GM23338 (cell line): ENCODE measurements around the gene ZNF311. TPM values are rescaled to one million over a fixed set of nuclear protein-coding genes. Genes with fewer than 3 reads are reported as not detected.

Source experiments
- ATAC-seq: fragments of 200-7000 bp; cut with Tn5 transposase; 3 replicates; pipeline ENCODE4 v1.9.1; 2020
- DNase-seq: peaks from one replicate; pipeline ENCODE4 v3.0.0-alpha.2; 2015; ENCODE audit warnings: low spot score
- H2AFZ ChIP-seq: fragments of 200-600 bp; sonication (generic); 2 replicates; pipeline ENCODE4 v1.8.0; 2016; ENCODE audit warnings: antibody characterized with exemption, mild to moderate bottlenecking, moderate library complexity
- H3F3A ChIP-seq: fragments of 200-600 bp; sonication (generic); replicated peaks from 2 replicates; pipeline ENCODE4 v1.8.0; 2017; ENCODE audit warnings: antibody characterized with exemption, mixed run types, low read depth
- H3K27ac ChIP-seq: fragments of 200-600 bp; sonication (generic); 2 replicates; pipeline ENCODE4 v1.6.1; 2016; ENCODE audit warnings: low read depth
- H3K27me3 ChIP-seq: fragments of 200-600 bp; sonication (generic); 2 replicates; pipeline ENCODE4 v1.8.0; 2016; ENCODE audit warnings: mild to moderate bottlenecking, mixed run types, moderate library complexity; ENCODE audit not compliant: insufficient read depth
- H3K36me3 ChIP-seq: fragments of 200-600 bp; sonication (generic); 2 replicates; pipeline ENCODE4 v1.8.0; 2016; ENCODE audit warnings: mild to moderate bottlenecking; ENCODE audit not compliant: insufficient read depth
- H3K4me1 ChIP-seq: fragments of 200-600 bp; sonication (generic); 2 replicates; pipeline ENCODE4 v1.8.0; 2016; ENCODE audit warnings: mild to moderate bottlenecking, moderate library complexity; ENCODE audit not compliant: insufficient read depth
- H3K4me2 ChIP-seq: fragments of 200-600 bp; sonication (generic); 2 replicates; pipeline ENCODE4 v1.7.1; 2017; ENCODE audit warnings: mixed run types
- H3K4me3 ChIP-seq: fragments of 200-600 bp; sonication (generic); 2 replicates; pipeline ENCODE4 v1.6.1; 2016; ENCODE audit warnings: mixed run types
- H3K79me2 ChIP-seq: fragments of 200-600 bp; sonication (generic); replicated peaks from 2 replicates; pipeline ENCODE4 v1.8.0; 2017; ENCODE audit warnings: mild to moderate bottlenecking; ENCODE audit not compliant: insufficient read depth
- H3K9me2 ChIP-seq: fragments of 200-600 bp; sonication (generic); 2 replicates; pipeline ENCODE4 v1.8.0; 2017; ENCODE audit not compliant: insufficient read depth
- H4K20me1 ChIP-seq: fragments of 200-600 bp; sonication (generic); replicated peaks from 2 replicates; pipeline ENCODE4 v1.8.0; 2017; ENCODE audit warnings: mild to moderate bottlenecking; ENCODE audit not compliant: insufficient read depth
- H3K27ac Mint-ChIP-seq: 2 replicates; pipeline ENCODE4 v1.8.0; 2020; ENCODE audit warnings: inconsistent platforms, mild to moderate bottlenecking, moderate library complexity, mixed read lengths
- H3K27me3 Mint-ChIP-seq: 3 replicates; pipeline ENCODE4 v1.8.0; 2022; ENCODE audit warnings: low read depth, mild to moderate bottlenecking, moderate library complexity, mixed read lengths, inconsistent platforms; ENCODE audit not compliant: insufficient read depth, poor library complexity
- H3K36me3 Mint-ChIP-seq: 3 replicates; pipeline ENCODE4 v1.8.0; 2021; ENCODE audit warnings: low read depth, mild to moderate bottlenecking, inconsistent platforms, moderate library complexity, mixed read lengths
- H3K4me1 Mint-ChIP-seq: 3 replicates; pipeline ENCODE4 v1.8.0; 2020; ENCODE audit warnings: mild to moderate bottlenecking, inconsistent platforms, mixed read lengths
- H3K4me3 Mint-ChIP-seq: 3 replicates; pipeline ENCODE4 v1.8.0; 2021; ENCODE audit warnings: moderate library complexity, mild to moderate bottlenecking, inconsistent platforms, mixed read lengths
- H3K9me3 Mint-ChIP-seq: 3 replicates; pipeline ENCODE4 v1.8.0; 2020; ENCODE audit warnings: moderate library complexity, mild to moderate bottlenecking, inconsistent platforms, mixed read lengths
- CREB1 ChIP-seq: fragments of 250-450 bp; sonication (Bioruptor Pico); IDR thresholded peaks from 2 replicates; pipeline ENCODE4 v1.5.0; 2020; ENCODE audit warnings: low read depth, mild to moderate bottlenecking, moderate library complexity
- EZH2 ChIP-seq: fragments of 200-600 bp; sonication (generic); IDR thresholded peaks from one replicate; pipeline ENCODE4 v1.8.0; 2017; ENCODE audit warnings: antibody characterized with exemption, mild to moderate bottlenecking, low read depth; ENCODE audit not compliant: unreplicated experiment
- EZH2phosphoT487 ChIP-seq: fragments of 200-600 bp; sonication (generic); IDR thresholded peaks from one replicate; pipeline ENCODE4 v1.8.1; 2018; ENCODE audit warnings: antibody characterized with exemption; ENCODE audit not compliant: unreplicated experiment
- POLR2AphosphoS5 ChIP-seq: IDR thresholded peaks from 2 replicates; pipeline ENCODE4 v1.6.1; 2016; ENCODE audit warnings: antibody characterized with exemption, low read depth
- ZNF114 ChIP-seq: fragments of 250-450 bp; sonication (Bioruptor Pico); IDR thresholded peaks from 2 replicates; pipeline ENCODE4 v1.5.0; 2020; ENCODE audit warnings: mild to moderate bottlenecking, moderate library complexity
- ZNF331 ChIP-seq: fragments of 250-450 bp; sonication (Bioruptor Pico); IDR thresholded peaks from 2 replicates; pipeline ENCODE4 v1.5.0; 2020; ENCODE audit warnings: low read depth, mild to moderate bottlenecking, moderate library complexity
- long read RNA-seq: library from polyadenylated mRNA; unstranded; transcript quantifications from one replicate; pipeline ENCODE4 v2.0.0, GENCODE V29; 2020; ENCODE audit not compliant: unreplicated experiment
- polyA plus RNA-seq: library from polyadenylated mRNA; unstranded; fragments of >200 nt; fragmentation: Nextera tagmentation; extraction: Ambion mirVana; gene quantifications from 2 replicates; pipeline ENCODE4 v1.2.1, GENCODE V29; 2016
- total RNA-seq: library from RNA; depleted of rRNA; stranded (reverse); fragments of >200 nt; shearing (Covaris generic); gene quantifications from 2 replicates; pipeline ENCODE4 v1.2.3, GENCODE V29; 2014; rRNA removed
- TF ChIP-seq, protein P1 (sequence below): IDR thresholded peaks from one replicate; pipeline ENCODE4 v1.6.1; 2018; ENCODE audit warnings: antibody characterized with exemption; ENCODE audit not compliant: unreplicated experiment
- TF ChIP-seq, protein P2 (sequence below): fragments of 250-450 bp; sonication (Bioruptor Pico); IDR thresholded peaks from 2 replicates; pipeline ENCODE4 v1.5.0; 2020; ENCODE audit warnings: mild to moderate bottlenecking, moderate library complexity
- TF ChIP-seq, protein P3 (sequence below), 2 experiments: fragments of 200-600 bp in 1 of 2; sonication (generic) in 1 of 2; conservative IDR thresholded peaks; 2 replicates each; pipeline versions ENCODE4 v1.5.1 to v1.6.1; 2016 to 2017; ENCODE audit warnings: antibody characterized with exemption in 2 of 2, low read depth in 2 of 2, mild to moderate bottlenecking in 2 of 2, moderate library complexity in 1 of 2
- TF ChIP-seq, protein P4 (sequence below): IDR thresholded peaks from 2 replicates; pipeline ENCODE4 v1.6.1; 2016; ENCODE audit warnings: antibody characterized with exemption

ZNF311 gene
- total RNA-seq, result 1.8 and 2.4 TPM in 2 replicates
- 1.5 TPM in 2 replicates for polyA plus RNA-seq
- long read RNA-seq, partial matches to known transcripts, result 0 of 3 reads
- long read RNA-seq, other reads (novel, unspliced or antisense), result 3 of 3 reads

DNA sequence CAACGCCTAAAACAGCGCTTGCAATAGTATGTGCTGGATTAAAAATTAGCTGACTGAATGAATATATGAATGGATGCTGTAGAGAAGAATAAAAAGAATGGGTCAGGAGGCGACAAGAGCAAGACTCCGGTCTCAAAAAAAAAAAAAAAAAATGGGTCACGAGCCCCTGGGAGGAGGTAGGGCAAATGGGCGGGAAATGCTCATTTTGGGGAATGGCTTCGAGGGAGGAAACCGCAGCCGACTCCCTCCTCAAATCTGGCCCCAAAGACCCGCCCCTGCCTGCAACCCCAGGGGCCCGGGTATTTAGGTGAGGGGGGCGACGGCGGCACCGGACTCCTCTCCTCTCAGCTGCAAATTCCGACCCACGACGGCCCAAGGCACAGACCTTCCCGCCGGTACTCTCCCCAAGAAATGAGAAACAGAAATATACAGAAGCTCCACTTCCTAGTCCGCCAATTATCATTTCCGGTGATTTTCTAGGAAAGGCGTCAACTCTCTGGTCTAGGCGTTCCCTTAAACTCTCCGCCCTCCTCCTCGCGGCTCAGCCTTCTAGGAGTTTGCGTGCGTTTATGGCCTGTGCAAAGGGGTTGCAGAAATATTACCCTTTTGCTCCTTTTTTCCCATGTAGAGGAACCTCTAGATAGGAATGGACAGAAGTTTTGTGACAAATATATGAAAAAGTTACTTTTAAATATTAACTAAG, at the start of gene ZNF311:
TSS of gene ZNF311 (minus strand) at position 133 of the 703 bp plus-strand sequence. CDS start 1,361 bp downstream, outside the sequence.
- no peaks in the 10 kb centered on the region for H3F3A ChIP-seq
- H3K9me3 Mint-ChIP-seq, result no peaks in the 10 kb centered on the region
- H3K79me2 ChIP-seq, result no peaks in the 10 kb centered on the region
- H3K36me3 Mint-ChIP-seq, result no peaks in the 10 kb centered on the region
- no peak within 1 kb of the TSS for H2AFZ ChIP-seq
- no peak within 1 kb of the TSS for H3K27ac ChIP-seq
- H3K27ac Mint-ChIP-seq, result peak within 1 kb of the TSS; percentile 93
- no peaks in the 10 kb centered on the region for H4K20me1 ChIP-seq
- H3K4me2 ChIP-seq, result peak within 1 kb of the TSS; percentile 45
- peaks cover 11% of the 10 kb centered on the region for H3K27me3 Mint-ChIP-seq
- H3K27me3 ChIP-seq, result peaks cover 21% of the 10 kb centered on the region
- DNase-seq (peak; percentile 86), ATAC-seq (peak; percentile 99)
- no peaks in the 10 kb centered on the region for H3K4me1 ChIP-seq
- no peaks in the 10 kb centered on the region for H3K9me2 ChIP-seq
- TF ChIP-seq EZH2phosphoT487 (no peak), POLR2AphosphoS5 (peak; percentile 76), CREB1 (CRISPR knock-in tag) (no peak), EZH2 (no peak), ZNF331 (CRISPR knock-in tag) (no peak), ZNF114 (CRISPR knock-in tag) (no peak)
- TF ChIP-seq, protein P1, sequence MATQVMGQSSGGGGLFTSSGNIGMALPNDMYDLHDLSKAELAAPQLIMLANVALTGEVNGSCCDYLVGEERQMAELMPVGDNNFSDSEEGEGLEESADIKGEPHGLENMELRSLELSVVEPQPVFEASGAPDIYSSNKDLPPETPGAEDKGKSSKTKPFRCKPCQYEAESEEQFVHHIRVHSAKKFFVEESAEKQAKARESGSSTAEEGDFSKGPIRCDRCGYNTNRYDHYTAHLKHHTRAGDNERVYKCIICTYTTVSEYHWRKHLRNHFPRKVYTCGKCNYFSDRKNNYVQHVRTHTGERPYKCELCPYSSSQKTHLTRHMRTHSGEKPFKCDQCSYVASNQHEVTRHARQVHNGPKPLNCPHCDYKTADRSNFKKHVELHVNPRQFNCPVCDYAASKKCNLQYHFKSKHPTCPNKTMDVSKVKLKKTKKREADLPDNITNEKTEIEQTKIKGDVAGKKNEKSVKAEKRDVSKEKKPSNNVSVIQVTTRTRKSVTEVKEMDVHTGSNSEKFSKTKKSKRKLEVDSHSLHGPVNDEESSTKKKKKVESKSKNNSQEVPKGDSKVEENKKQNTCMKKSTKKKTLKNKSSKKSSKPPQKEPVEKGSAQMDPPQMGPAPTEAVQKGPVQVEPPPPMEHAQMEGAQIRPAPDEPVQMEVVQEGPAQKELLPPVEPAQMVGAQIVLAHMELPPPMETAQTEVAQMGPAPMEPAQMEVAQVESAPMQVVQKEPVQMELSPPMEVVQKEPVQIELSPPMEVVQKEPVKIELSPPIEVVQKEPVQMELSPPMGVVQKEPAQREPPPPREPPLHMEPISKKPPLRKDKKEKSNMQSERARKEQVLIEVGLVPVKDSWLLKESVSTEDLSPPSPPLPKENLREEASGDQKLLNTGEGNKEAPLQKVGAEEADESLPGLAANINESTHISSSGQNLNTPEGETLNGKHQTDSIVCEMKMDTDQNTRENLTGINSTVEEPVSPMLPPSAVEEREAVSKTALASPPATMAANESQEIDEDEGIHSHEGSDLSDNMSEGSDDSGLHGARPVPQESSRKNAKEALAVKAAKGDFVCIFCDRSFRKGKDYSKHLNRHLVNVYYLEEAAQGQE, result no peak
- TF ChIP-seq, protein P2, sequence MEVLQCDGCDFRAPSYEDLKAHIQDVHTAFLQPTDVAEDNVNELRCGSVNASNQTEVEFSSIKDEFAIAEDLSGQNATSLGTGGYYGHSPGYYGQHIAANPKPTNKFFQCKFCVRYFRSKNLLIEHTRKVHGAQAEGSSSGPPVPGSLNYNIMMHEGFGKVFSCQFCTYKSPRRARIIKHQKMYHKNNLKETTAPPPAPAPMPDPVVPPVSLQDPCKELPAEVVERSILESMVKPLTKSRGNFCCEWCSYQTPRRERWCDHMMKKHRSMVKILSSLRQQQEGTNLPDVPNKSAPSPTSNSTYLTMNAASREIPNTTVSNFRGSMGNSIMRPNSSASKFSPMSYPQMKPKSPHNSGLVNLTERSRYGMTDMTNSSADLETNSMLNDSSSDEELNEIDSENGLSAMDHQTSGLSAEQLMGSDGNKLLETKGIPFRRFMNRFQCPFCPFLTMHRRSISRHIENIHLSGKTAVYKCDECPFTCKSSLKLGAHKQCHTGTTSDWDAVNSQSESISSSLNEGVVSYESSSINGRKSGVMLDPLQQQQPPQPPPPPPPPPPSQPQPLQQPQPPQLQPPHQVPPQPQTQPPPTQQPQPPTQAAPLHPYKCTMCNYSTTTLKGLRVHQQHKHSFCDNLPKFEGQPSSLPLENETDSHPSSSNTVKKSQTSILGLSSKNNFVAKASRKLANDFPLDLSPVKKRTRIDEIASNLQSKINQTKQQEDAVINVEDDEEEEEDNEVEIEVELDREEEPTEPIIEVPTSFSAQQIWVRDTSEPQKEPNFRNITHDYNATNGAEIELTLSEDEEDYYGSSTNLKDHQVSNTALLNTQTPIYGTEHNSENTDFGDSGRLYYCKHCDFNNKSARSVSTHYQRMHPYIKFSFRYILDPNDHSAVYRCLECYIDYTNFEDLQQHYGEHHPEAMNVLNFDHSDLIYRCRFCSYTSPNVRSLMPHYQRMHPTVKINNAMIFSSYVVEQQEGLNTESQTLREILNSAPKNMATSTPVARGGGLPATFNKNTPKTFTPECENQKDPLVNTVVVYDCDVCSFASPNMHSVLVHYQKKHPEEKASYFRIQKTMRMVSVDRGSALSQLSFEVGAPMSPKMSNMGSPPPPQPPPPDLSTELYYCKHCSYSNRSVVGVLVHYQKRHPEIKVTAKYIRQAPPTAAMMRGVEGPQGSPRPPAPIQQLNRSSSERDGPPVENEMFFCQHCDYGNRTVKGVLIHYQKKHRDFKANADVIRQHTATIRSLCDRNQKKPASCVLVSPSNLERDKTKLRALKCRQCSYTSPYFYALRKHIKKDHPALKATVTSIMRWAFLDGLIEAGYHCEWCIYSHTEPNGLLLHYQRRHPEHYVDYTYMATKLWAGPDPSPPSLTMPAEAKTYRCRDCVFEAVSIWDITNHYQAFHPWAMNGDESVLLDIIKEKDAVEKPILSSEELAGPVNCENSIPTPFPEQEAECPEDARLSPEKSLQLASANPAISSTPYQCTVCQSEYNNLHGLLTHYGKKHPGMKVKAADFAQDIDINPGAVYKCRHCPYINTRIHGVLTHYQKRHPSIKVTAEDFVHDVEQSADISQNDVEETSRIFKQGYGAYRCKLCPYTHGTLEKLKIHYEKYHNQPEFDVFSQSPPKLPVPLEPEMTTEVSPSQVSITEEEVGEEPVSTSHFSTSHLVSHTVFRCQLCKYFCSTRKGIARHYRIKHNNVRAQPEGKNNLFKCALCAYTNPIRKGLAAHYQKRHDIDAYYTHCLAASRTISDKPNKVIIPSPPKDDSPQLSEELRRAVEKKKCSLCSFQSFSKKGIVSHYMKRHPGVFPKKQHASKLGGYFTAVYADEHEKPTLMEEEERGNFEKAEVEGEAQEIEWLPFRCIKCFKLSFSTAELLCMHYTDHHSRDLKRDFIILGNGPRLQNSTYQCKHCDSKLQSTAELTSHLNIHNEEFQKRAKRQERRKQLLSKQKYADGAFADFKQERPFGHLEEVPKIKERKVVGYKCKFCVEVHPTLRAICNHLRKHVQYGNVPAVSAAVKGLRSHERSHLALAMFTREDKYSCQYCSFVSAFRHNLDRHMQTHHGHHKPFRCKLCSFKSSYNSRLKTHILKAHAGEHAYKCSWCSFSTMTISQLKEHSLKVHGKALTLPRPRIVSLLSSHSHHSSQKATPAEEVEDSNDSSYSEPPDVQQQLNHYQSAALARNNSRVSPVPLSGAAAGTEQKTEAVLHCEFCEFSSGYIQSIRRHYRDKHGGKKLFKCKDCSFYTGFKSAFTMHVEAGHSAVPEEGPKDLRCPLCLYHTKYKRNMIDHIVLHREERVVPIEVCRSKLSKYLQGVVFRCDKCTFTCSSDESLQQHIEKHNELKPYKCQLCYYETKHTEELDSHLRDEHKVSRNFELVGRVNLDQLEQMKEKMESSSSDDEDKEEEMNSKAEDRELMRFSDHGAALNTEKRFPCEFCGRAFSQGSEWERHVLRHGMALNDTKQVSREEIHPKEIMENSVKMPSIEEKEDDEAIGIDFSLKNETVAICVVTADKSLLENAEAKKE, result no peak
- TF ChIP-seq, protein P3, sequence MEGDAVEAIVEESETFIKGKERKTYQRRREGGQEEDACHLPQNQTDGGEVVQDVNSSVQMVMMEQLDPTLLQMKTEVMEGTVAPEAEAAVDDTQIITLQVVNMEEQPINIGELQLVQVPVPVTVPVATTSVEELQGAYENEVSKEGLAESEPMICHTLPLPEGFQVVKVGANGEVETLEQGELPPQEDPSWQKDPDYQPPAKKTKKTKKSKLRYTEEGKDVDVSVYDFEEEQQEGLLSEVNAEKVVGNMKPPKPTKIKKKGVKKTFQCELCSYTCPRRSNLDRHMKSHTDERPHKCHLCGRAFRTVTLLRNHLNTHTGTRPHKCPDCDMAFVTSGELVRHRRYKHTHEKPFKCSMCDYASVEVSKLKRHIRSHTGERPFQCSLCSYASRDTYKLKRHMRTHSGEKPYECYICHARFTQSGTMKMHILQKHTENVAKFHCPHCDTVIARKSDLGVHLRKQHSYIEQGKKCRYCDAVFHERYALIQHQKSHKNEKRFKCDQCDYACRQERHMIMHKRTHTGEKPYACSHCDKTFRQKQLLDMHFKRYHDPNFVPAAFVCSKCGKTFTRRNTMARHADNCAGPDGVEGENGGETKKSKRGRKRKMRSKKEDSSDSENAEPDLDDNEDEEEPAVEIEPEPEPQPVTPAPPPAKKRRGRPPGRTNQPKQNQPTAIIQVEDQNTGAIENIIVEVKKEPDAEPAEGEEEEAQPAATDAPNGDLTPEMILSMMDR (conservative IDR thresholded peaks at IDR 0.05; ENCODE audit: low read depth in 2 of 2), result no peak
- TF ChIP-seq, protein P4, sequence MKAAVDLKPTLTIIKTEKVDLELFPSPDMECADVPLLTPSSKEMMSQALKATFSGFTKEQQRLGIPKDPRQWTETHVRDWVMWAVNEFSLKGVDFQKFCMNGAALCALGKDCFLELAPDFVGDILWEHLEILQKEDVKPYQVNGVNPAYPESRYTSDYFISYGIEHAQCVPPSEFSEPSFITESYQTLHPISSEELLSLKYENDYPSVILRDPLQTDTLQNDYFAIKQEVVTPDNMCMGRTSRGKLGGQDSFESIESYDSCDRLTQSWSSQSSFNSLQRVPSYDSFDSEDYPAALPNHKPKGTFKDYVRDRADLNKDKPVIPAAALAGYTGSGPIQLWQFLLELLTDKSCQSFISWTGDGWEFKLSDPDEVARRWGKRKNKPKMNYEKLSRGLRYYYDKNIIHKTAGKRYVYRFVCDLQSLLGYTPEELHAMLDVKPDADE, result peak; percentile 62
- peaks cover 8% of the 10 kb centered on the region; the same call in 2 of the 3 replicates for H3K4me1 Mint-ChIP-seq
- peak within 1 kb of the TSS; percentile 48 for H3K4me3 ChIP-seq
- peak within 1 kb of the TSS; percentile 87 for H3K4me3 Mint-ChIP-seq
- H3K36me3 ChIP-seq, result no peaks in the 10 kb centered on the region
